Effector memory CD4-positive, alpha-beta T cell (primary cell): Measurements from ENCODE around the gene NVL.
"Not testable (repeated sequence)": the region's sequence is repeated elsewhere in the genome, so short reads cannot be mapped to it uniquely, and the experiment has no call there.

Experiments used
- DNase-seq, 3 donors: peaks; one replicate each; pipeline ENCODE4 v3.0.0-alpha.2; 2020
- H3K27ac ChIP-seq: 2 replicates; pipeline ENCODE4 v1.7.0; 2013; ENCODE audit warnings: mild to moderate bottlenecking, low read length, moderate library complexity; ENCODE audit not compliant: insufficient read depth, poor library complexity, severe bottlenecking
- H3K27me3 ChIP-seq: replicated peaks from 2 replicates; pipeline ENCODE4 v1.7.0; 2013; ENCODE audit warnings: mild to moderate bottlenecking, low read length; ENCODE audit not compliant: insufficient read depth, control insufficient read depth, poor library complexity, severe bottlenecking
- H3K36me3 ChIP-seq: 2 replicates; pipeline ENCODE4 v1.7.0; 2013; ENCODE audit warnings: mild to moderate bottlenecking, low read length, moderate library complexity; ENCODE audit not compliant: control insufficient read depth, insufficient read depth
- H3K4me1 ChIP-seq: 2 replicates; pipeline ENCODE4 v1.7.0; 2013; ENCODE audit warnings: low read length, mild to moderate bottlenecking; ENCODE audit not compliant: control insufficient read depth, insufficient read depth, poor library complexity, severe bottlenecking
- H3K4me3 ChIP-seq: 2 replicates; pipeline ENCODE4 v1.7.0; 2013; ENCODE audit warnings: low read length, low read depth, mild to moderate bottlenecking; ENCODE audit not compliant: insufficient read depth, poor library complexity, severe bottlenecking
- H3K9me3 ChIP-seq: 2 replicates; pipeline ENCODE4 v1.7.0; 2013; ENCODE audit warnings: mild to moderate bottlenecking, low read length, moderate library complexity; ENCODE audit not compliant: control insufficient read depth

Gene NVL

GRCh38 chr1:224317383-224318045 is 12.5 kb downstream of the NVL start:
- H3K4me3 ChIP-seq = no peak overlapping the region
- H3K27me3 ChIP-seq = no peaks in the 10 kb centered on the region
- H3K27ac ChIP-seq = no peak overlapping the region
- no peaks in the 10 kb centered on the region for H3K9me3 ChIP-seq
- DNase-seq = no peak
- peaks cover 22% of the 10 kb centered on the region for H3K36me3 ChIP-seq
- no peaks in the 10 kb centered on the region for H3K4me1 ChIP-seq

- Histone ChIP-seq H3K36me3 (peaks cover 45% of the 10 kb centered on the region), H3K9me3 (no peaks in the 10 kb centered on the region), H3K4me1 (no peaks in the 10 kb centered on the region), H3K4me3 (no peak overlapping the region), H3K27me3 (no peaks in the 10 kb centered on the region), H3K27ac (no peak overlapping the region)
- no peak for DNase-seq
Observed at GRCh38 chr1:224312025-224312424, 17.9 kb downstream of the NVL start.

GRCh38 chr1:224311503-224311902 is 18.5 kb downstream of the NVL start:
- H3K36me3 ChIP-seq = peaks cover 49% of the 10 kb centered on the region
- DNase-seq, H3K27me3 ChIP-seq, H3K27ac ChIP-seq, H3K4me3 ChIP-seq, H3K4me1 ChIP-seq, H3K9me3 ChIP-seq: not testable (repeated sequence)

GRCh38 chr1:224308064-224308463 is 21.9 kb downstream of the NVL start:
- Histone ChIP-seq H3K4me1 (no peaks in the 10 kb centered on the region), H3K4me3 (no peak overlapping the region), H3K27me3 (no peaks in the 10 kb centered on the region), H3K9me3 (no peaks in the 10 kb centered on the region), H3K36me3 (peaks cover 49% of the 10 kb centered on the region), H3K27ac (no peak overlapping the region)
- no peak for DNase-seq

GRCh38 chr1:224304767-224305166 is 25.2 kb downstream of the NVL start:
- Histone ChIP-seq H3K9me3 (no peaks in the 10 kb centered on the region), H3K4me1 (no peaks in the 10 kb centered on the region), H3K36me3 (peaks cover 57% of the 10 kb centered on the region), H3K27me3 (no peaks in the 10 kb centered on the region), H3K27ac (no peak overlapping the region), H3K4me3 (no peak overlapping the region)
- no peak for DNase-seq

- no peak overlapping the region for H3K4me3 ChIP-seq
- H3K9me3 ChIP-seq = no peaks in the 10 kb centered on the region
- H3K36me3 ChIP-seq = peaks cover 65% of the 10 kb centered on the region
- H3K4me1 ChIP-seq = no peaks in the 10 kb centered on the region
- no peak for DNase-seq
- H3K27me3 ChIP-seq = no peaks in the 10 kb centered on the region
- H3K27ac ChIP-seq = no peak overlapping the region
Observed at GRCh38 chr1:224302947-224303346, 27.0 kb downstream of the NVL start.

- peaks cover 50% of the 10 kb centered on the region for H3K36me3 ChIP-seq
- H3K9me3 ChIP-seq = no peaks in the 10 kb centered on the region
- no peak for DNase-seq
- no peak overlapping the region for H3K27ac ChIP-seq
- H3K4me1 ChIP-seq = no peaks in the 10 kb centered on the region
- no peak overlapping the region for H3K4me3 ChIP-seq
- H3K27me3 ChIP-seq = no peaks in the 10 kb centered on the region
Observed at GRCh38 chr1:224301391-224301790, 28.6 kb downstream of the NVL start.

GRCh38 chr1:224300346-224300745 is 29.6 kb downstream of the NVL start:
- no peaks in the 10 kb centered on the region for H3K4me1 ChIP-seq
- no peak overlapping the region for H3K4me3 ChIP-seq
- no peaks in the 10 kb centered on the region for H3K27me3 ChIP-seq
- H3K27ac ChIP-seq = no peak overlapping the region
- peaks cover 58% of the 10 kb centered on the region for H3K36me3 ChIP-seq
- no peak for DNase-seq
- no peaks in the 10 kb centered on the region for H3K9me3 ChIP-seq

GRCh38 chr1:224298346-224299330 is 31.3 kb downstream of the NVL start:
- Histone ChIP-seq H3K4me3 (no peak overlapping the region), H3K27me3 (no peaks in the 10 kb centered on the region), H3K36me3 (peaks cover 60% of the 10 kb centered on the region), H3K9me3 (no peaks in the 10 kb centered on the region), H3K27ac (no peak overlapping the region), H3K4me1 (no peaks in the 10 kb centered on the region)
- DNase-seq = no peak

- Histone ChIP-seq H3K27ac (no peak overlapping the region), H3K27me3 (no peaks in the 10 kb centered on the region), H3K36me3 (peaks cover 50% of the 10 kb centered on the region), H3K4me3 (no peak overlapping the region), H3K4me1 (no peaks in the 10 kb centered on the region), H3K9me3 (no peaks in the 10 kb centered on the region)
- no peak for DNase-seq
Observed at GRCh38 chr1:224294775-224295174, 35.2 kb downstream of the NVL start.
